GM08714 (cell line): ENCODE data around the gene S100A11.

Experiments used
- H3K4me3 ChIP-seq: fragments of 200-500 bp; sonication (Bioruptor generic); 2 replicates; pipeline ENCODE4 v1.5.1; 2014; ENCODE audit warnings: mild to moderate bottlenecking, low read length, inconsistent platforms
- ZNF274 ChIP-seq: IDR thresholded peaks from 2 replicates; pipeline ENCODE4 v1.6.1; 2012; ENCODE audit warnings: mild to moderate bottlenecking, low read depth, low read length

S100A11 gene

DNA sequence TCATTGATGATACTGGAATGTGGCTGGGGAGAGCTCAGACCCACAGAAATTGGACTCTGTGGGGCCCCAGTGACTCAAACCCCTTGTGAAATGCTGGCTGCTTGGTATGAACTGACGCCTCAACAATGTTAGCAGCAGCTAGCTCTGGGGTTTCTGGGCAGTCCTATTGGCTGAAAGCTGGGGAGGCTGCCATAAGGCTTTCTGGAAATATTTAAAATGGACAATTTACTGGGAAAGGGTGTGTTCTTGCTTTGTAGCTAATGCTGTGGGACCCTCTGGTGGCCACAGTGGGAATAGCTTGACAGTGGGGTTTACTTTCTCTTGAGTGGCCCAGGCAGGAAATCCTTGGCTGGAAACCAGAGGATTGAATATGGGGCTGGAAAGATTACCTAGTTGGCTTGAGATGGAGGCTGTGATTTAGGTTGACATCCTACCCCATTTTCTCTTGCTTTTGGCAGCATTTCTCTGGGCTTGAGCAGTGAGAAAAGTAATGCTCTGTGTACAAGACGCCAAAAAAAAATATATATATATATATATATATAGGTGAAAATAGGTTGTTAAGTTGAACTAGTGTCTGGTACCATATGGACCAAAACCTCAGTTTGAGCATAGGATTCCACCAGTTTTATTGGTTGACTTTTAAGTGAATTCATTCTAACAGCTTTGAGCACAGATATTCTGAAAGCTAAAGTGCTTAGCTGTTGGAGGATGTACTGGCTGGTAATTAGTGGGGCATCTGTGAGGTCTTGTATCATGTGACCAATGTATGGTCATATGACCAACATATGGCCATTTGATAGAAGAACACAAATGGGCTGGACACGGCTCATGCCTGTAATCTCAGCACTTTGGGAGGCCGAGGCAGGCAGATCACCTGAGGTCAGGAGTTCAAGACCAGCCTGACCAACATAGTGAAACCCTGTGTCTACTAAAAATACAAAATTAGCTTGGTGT lies 34.9 kb downstream of the S100A11 start:
- H3K4me3 ChIP-seq = no peak overlapping the region
- no peak for TF ChIP-seq ZNF274

DNA sequence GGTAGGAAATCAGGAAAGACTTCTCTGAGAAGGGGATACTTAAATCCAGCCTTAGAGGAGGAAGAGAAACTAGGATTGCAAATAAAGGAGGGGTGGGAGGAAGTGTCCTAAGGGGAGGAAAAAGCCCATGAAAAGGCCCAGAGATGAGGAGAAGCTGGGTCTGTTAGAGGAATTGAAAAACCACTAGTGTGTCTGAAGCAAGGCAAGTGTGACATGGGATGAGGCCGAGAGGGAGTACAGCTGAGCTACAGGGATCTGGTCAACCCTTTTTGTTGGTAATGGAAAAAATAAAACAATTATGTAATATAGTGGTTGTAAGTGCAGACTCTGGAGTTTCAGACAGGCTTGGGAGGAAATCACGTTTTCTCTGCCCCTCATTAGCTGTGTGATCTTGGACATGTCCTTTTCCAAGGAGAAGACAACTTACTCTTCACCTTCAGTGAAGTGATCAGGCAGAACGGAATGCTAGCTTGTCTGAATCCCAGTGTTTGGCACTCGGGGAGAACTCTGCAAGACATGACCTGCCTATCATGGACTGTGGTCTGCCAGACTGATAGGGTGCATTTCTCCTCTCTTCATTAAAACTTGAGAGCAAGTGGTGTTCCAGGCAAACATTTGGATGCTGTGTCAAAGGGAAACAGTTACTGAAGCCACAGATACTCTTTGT lies 35.7 kb downstream of the S100A11 start:
- no peak overlapping the region for H3K4me3 ChIP-seq
- no peak for TF ChIP-seq ZNF274

DNA sequence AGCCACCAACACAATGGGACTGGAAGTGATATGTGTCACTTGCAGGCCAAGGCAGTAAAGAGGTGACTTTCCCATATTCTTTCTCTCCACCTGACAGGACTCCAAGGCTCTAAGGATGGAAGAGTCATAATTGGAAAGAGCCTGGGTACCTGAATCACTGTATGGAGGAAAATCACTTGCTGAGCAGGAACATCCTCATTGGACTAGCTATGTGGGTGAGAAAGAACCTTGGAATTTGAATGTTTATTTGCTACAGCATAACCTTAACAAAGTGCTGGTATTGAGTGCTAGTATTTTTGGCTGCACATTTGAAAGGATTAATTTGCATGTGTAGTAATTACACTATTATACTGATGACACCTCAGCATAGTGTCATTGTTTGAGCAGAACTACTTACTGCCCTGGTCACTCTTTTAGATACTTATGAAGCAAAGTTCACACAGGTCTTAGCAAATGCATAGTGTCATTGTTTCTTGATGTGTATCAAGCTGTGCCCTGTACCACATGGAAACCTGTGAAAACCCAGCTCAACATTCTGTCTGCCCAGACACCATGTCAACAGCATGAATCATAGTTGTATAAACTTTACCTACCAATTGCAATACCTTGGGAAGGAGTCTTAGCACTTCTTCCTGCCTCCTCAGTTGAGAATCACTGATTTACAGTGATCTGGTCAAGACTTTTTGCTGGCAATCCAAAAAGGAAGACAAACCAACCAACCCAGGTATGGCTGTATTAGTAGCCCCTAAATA lies 38.0 kb downstream of the S100A11 start:
- no peak overlapping the region for H3K4me3 ChIP-seq
- no peak for TF ChIP-seq ZNF274

DNA sequence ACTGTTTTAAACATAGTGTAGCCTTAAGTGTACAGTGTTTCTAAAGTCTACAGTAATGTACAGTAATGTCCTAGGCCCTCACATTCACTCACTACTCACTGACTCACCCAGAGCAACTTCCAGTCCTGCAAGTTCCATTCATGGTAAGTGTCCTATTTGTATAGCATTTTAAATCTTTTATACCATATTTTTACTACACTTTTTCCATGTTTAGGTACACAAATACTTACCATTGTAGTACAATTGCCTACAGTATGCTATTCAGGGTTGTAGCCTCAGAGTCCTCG lies 39.6 kb downstream of the S100A11 start:
- no peak for TF ChIP-seq ZNF274
- no peak overlapping the region for H3K4me3 ChIP-seq

DNA sequence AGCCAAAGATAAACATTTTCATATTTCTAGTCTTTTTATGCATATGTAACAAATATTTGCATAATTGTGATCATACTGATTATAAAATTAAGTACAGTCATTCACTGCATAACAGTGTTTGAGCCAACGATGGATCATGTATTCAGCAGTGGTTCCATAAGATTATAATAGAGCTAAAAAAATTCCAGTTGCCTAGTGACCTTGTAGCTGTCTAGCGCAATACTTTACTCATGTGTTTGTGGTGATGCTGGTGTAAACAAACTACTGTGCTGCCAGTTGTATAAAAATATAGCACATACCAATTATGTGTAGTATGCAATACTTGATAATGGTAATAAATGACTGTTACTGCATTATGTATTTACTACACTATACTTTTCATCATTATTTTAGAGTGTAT lies 41.0 kb downstream of the S100A11 start:
- no peak overlapping the region for H3K4me3 ChIP-seq
- no peak for TF ChIP-seq ZNF274

DNA sequence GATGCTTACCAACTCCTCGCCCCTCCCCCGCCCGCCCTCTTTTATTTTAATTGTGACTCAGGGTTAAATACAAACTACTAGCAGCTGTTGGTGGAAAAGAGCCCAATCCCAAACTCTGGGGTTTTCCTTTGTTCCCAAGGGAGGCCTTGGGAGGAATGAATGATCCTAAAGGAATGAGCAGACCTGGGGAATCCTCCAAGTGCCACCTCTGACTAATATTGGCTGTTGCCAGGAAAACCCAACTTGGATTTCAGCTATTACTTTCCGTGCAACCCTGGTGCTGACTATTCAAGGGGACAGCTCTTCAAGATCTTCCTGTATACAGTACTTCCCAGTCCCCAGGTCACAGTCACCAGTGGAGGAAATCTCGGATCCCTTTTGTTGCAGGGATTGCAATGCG lies 41.8 kb downstream of the S100A11 start:
- no peak overlapping the region for H3K4me3 ChIP-seq

DNA sequence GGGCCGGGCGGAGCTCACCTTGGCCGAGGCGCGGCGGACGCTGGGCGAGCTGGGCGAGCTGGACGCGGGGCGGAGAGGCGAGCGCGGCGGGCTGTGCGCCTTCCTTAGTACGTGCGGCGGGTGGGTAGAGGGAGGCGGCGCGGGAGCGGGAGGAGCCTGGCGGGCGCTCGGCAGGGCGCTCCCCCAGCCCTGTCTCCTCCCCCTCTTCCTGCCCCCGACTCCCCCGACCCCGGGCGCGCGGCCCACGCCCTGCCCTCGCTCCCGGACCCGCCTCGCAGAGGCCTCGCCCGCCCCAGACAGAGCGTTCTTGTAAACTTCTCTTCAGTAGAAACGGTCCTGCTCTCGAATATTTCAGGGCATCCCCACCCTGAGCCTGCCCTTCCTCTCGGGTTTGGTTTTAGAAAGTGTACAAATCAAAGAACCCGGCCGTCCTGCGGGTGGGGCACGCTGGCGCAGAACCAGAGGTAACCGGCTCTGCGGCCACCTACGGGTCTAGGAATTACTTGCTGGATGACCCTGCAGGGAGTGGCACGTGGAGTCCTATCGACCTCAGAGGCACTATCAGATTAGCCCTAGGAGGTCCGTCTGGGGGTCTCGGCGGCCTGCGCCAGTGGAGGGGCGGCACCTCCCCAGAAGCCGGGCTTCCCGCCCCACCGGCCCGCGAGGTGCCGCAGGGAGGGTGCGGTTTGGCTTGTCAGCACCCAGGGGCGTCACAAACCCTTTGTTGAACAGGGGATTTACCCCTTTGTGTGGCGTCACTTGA lies 42.9 kb downstream of the S100A11 start, which contains the start of gene S100A10:
Gene S100A10 (minus strand): TSS at position 126 of the 763 bp plus-strand sequence. CDS start 7,629 bp downstream, outside the sequence.
- no peak for TF ChIP-seq ZNF274
- H3K4me3 ChIP-seq = peak within 1 kb of the TSS; percentile 47; the same call in 1 of the 2 replicates

More for the DNA sequence above, 41.8 kb downstream of the S100A11 start:
- TF ChIP-seq ZNF274 = no peak

DNA sequence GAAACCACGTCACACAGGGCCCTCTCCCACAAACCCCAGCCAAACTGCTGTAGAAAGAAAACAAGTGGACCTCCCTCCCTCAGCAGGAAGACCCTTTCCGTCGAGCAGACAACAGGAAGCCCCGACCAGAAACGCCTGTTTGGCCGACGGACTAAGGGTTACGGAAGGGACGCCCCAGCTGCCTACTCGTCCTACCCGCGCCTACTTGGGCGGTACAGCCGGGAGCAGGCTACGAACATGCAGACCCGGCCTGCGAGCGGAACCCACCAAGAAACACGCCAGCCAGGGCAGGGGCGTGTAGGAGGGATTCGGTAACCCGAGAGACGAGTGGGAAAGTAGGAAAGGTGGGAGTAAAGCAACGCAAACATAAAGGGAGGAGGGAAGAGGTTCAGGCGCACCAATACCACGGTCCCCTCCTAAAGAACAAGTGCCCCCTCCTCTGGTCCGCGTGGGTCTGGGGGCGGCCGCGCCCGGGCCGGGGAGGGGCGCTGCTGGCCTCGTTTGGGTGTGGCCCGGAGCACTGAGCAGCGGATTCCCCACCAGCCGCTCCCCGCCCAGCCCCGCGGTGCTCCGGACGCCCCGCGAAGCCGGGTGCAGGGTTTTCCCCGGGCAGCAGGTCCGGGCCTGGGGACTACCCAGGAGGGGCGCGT lies 43.6 kb downstream of the S100A11 start:
- no peak for TF ChIP-seq ZNF274
- H3K4me3 ChIP-seq = peak overlapping the region; percentile 47; the same call in 1 of the 2 replicates

DNA sequence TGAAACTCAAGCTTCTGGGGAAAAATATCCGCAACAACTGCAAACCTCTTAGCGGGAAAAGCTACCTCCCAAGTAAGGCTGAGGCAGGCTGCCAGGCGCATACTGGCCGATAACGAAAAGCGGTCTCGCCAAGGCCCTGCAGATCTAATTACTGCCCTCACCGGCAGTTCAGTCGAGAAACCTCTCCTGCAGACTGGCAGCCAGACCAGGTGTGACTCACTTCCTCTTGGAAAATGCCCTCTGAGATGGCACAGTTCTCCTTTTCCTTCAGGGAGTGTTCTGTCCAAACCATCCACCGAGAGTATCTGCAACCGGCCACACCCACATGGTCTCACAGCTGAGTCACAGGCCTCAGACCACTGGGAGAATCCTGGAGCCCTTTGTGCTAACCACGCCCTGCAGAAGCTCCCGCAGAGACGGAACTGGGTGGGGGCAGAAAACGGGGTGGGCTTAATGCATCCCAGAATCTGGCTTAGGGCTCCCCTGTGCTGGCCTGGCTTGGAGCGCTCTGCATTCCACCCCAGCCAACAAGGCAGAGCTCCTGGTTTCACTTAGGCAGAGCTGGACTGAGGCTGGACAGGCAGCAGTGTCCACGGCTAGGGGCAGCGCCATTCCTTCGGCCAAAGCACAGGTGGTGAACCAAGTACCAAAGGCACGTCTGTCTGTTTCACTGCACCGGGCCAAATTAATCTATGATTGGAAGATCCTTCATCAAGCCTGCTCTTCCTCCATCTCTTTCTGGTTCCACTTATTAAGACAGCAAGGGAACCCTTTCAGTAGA lies 44.3 kb downstream of the S100A11 start:
- H3K4me3 ChIP-seq = no peak overlapping the region
- no peak for TF ChIP-seq ZNF274

DNA sequence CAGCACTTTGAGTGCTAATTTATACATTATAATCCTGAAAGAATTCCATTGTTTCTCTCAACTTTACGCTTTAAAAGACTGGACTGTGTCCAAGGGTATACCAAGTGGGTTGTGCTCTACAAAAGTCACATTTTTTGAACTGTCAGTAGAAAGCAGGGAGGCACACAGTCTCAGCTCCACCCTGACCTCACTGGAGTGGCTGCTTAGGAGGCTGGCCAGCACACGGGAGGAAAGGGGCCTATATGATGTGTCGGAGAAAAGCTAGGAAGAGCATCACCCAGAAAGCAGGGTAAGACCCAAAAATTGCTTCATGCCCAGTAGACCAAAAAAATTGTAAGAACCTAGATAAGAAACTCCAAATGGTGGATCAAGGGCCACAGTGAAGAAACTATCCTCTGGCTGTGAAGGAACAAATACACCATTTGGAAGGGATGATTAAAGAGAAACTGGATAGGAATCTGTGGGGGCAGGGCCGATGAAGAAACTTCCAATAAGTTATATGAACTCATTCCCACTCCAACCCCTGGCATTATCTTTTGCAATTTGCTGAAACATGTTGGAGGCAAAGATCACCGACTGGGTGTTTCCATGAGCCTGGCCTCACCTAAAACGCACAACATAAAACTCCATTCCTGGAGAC lies 45.0 kb downstream of the S100A11 start:
- TF ChIP-seq ZNF274 = no peak
- no peak overlapping the region for H3K4me3 ChIP-seq

DNA sequence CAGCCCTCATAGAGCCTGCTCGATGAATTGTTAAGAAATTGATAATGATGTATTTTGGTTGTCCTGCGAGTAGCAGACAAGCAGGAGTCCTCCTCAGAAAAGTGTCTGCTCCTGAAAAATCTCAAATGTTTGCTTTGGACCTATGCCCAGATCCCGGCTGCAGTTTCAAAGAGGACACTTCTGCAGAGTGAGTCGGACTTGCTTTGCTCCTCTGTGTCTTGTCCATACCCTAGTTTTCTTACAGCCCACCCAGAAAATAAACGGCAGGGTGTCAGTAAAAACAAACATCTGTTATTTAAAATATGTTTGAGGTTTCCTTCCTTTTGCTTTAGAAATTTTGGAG lies 46.0 kb downstream of the S100A11 start:
- H3K4me3 ChIP-seq = no peak overlapping the region
- no peak for TF ChIP-seq ZNF274

DNA sequence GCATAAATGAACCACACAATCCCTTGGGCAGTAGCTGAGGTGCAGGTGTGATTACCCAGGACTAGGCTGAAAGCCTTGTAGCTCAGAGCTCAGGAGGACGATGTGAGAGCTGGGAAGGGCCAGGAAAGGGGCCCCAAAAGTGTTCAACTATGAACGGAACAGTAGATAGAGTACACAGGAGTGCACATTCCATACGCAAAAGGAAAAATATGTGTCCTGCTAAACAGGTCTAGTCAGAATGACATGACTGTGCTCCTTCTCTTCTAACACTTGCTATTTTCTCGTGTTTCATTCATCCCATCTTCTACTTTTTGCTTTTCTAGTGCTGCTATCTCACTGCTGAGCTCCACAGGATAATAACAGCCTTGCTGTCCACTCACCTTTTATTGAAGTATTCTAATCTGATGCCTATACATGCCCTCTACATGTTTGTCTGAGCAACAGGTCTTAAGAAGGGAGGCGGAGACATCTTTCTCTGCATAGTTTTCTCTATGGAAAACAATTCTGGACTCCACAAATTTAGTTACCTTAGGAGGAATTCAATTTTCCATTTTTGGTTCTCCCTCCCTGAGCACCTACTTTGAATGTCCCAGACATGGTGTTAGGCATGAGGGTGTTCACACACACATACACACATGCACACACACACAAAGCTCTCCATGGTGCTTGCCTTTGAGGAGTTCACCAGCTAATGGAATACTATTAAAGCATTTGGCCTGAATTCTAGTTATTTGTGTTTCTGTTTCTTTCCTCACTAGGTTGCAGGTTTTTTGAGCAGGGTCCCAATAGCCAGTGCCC lies 46.5 kb downstream of the S100A11 start:
- no peak overlapping the region for H3K4me3 ChIP-seq
- TF ChIP-seq ZNF274 = no peak
